Measurements from ENCODE around the gene CAMTA1. TPM values are rescaled to one million over a fixed set of nuclear protein-coding genes. Genes with fewer than 3 reads are reported as not detected.

CAMTA1 gene
- total RNA-seq, 1 donor from 2014 or later, result 109 TPM

GRCh38 chr1:7404046-7404742, 618.9 kb downstream of the CAMTA1 start:
- no peak for TF ChIP-seq CTCF (conservative IDR thresholded peaks at IDR 0.05)
- Mint-ChIP-seq H3K4me3 (no peak overlapping the region), H3K4me1 (no peaks in the 10 kb centered on the region), H3K27ac (ENCODE audit: unreplicated experiment) (peak overlapping the region; percentile 62), H3K27me3 (ENCODE audit: low read depth) (no peaks in the 10 kb centered on the region), H3K36me3 (ENCODE audit: low read depth) (no peaks in the 10 kb centered on the region), H3K9me3 (peaks cover 4% of the 10 kb centered on the region)
- peak; percentile 0 for DNase-seq (ENCODE audit: low read depth, low spot score)

DNA sequence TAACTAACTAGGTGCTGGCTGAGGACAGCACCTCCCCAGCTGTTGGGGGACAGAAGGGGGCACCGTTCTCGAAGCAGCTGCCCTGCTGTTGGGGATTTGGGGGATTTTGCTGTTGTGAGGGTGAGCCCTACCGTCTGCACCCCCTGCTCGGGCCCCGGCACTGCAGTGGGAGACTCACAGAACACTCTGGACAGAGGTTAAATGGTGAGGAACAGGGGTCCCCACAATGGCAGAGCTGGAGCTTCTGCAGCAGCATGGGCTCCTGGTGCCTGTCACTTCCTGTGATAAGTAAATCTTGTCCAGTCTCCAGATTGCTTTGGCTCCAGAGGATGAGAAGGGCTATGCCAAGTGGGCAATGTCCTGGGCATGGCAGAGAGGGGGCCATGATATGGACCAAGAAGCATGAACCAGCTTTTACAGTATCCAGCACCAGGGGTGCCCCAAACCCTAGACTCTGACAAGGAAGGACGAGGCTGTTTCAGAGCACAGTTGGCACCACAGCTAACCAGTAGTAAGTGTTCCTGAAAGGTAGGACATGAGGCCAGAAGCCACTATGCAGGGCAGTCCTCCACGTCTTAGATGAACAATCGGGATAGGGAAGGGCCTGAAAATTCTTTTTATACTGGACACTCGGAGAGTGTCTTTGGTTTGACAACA, 620.7 kb downstream of the CAMTA1 start:
- no peaks in the 10 kb centered on the region for H3K4me1 Mint-ChIP-seq
- H3K4me3 Mint-ChIP-seq, result no peak overlapping the region
- H3K9me3 Mint-ChIP-seq, result no peaks in the 10 kb centered on the region
- DNase-seq (ENCODE audit: low read depth, low spot score), result no peak
- no peak overlapping the region for H3K27ac Mint-ChIP-seq (ENCODE audit: unreplicated experiment)
- no peaks in the 10 kb centered on the region for H3K27me3 Mint-ChIP-seq (ENCODE audit: low read depth)
- no peaks in the 10 kb centered on the region for H3K36me3 Mint-ChIP-seq (ENCODE audit: low read depth)
- TF ChIP-seq CTCF (conservative IDR thresholded peaks at IDR 0.05), result no peak

DNA sequence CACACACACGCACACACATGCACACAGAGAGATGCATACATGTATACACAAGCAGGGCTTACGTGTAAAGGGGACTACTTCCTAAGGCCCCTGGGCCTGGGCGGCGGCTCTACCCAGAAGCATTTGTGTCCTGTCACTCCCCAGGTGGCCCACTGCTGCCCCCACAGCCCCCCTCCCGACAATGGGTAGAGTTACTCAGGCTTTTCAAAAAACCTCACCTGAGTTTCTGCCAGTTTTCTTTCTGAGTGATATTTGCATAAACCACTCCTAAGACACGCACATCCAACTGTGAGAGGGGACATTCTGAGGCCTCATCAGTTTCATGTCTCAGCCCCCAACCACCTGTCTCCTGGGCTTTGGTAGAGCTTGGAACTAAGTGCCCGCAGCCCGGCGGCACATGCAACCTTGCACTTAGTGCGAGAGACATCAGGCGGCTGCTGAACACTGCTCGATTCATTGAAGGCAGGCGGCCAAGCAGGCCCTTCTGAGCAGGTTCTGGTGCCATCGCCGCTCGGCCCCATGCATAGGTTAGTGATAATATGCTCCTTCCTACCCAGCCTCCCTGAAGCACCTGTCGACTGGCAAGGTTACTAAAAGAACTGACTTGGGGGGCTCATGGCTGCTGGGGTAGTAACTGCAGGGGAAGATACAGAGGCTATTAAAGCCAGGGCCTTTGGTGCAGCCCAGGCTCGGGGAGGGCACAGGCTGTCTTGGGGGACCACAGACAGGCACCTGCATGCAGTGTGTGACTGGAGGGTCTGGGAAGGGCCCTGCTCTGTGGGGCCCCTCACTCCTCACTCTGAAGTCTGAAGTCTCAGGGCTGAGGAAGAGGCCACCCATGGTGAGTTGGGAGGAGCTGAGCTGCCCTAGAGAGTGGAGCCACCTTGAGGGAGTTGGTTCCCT, 621.6 kb downstream of the CAMTA1 start:
- Mint-ChIP-seq H3K27ac (ENCODE audit: unreplicated experiment) (no peak overlapping the region), H3K9me3 (no peaks in the 10 kb centered on the region)

DNA sequence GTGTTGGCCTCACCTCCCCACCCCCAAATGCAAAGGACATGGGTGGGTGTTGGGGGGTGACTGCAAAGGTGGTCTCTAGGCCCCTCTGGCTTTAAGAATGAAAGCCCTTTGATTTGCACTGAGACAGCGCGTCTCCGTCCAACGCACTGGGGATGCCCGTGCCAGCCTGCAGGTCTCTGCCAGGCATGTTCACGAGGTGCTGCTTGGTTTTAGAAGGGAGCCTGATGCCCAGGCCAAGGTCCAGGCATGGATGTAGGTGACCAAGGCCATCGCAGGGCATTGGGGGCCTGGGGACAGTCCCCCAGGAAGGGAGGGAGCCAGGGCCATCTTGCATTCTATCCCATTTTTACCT, 622.3 kb downstream of the CAMTA1 start:
- Mint-ChIP-seq H3K9me3 (no peaks in the 10 kb centered on the region), H3K27ac (ENCODE audit: unreplicated experiment) (no peak overlapping the region), H3K36me3 (ENCODE audit: low read depth) (no peaks in the 10 kb centered on the region)

More for the DNA sequence above, 621.6 kb downstream of the CAMTA1 start:
- TF ChIP-seq CTCF (conservative IDR thresholded peaks at IDR 0.05), result no peak
- Mint-ChIP-seq H3K36me3 (ENCODE audit: low read depth) (no peaks in the 10 kb centered on the region), H3K27me3 (ENCODE audit: low read depth) (no peaks in the 10 kb centered on the region), H3K4me1 (no peaks in the 10 kb centered on the region), H3K4me3 (no peak overlapping the region)
- DNase-seq (ENCODE audit: low read depth, low spot score), result peak; percentile 0

More for the DNA sequence above, 622.3 kb downstream of the CAMTA1 start:
- no peak for TF ChIP-seq CTCF (conservative IDR thresholded peaks at IDR 0.05)
- H3K27me3 Mint-ChIP-seq (ENCODE audit: low read depth), result no peaks in the 10 kb centered on the region
- H3K4me1 Mint-ChIP-seq, result no peaks in the 10 kb centered on the region
- H3K4me3 Mint-ChIP-seq, result no peak overlapping the region
- no peak for DNase-seq (ENCODE audit: low read depth, low spot score)

All from neural crest cell (in vitro differentiated cells).